ENCODE data around the gene TCEAL8.
A peak's percentile ranks its signal among the peaks of the same experiment; 100 is the strongest.
"Not testable (repeated sequence)": the region's sequence is repeated elsewhere in the genome, so short reads cannot be mapped to it uniquely, and the experiment has no call there.

Gene TCEAL8, protein sequence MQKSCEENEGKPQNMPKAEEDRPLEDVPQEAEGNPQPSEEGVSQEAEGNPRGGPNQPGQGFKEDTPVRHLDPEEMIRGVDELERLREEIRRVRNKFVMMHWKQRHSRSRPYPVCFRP

DNA sequence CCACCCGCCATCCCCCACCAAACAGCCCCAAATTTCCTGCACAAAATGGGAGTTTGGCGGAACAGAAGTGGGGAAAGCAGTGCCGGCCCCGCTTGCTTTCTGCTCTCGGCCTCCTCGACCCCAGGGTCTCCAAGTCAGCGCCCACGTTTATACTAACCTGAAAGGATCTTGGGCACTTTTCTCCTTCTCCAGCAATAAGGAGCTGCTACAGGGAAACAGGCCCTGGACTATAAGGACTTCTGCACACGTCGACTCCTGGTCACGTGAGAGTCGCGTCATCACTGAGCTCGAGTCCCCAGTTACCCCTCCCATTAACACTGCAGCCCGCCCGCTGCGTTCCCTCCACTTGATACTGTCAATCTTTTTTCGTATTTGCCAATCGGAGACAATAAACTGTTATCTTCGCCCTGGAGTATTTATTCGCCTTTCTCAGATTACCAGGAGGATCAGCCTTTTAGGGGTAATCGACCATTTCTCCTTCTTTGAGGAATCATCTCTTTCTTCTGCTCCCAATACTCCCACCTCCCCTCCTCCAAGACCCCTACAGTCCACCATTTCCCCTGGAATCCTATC lies at the start of gene TCEAL8:
Gene TCEAL8 (minus strand): TSS at position 235 of the 573 bp plus-strand sequence. CDS start 1,176 bp downstream, outside the sequence.
- peak; percentile 38 for DNase-seq

DNA sequence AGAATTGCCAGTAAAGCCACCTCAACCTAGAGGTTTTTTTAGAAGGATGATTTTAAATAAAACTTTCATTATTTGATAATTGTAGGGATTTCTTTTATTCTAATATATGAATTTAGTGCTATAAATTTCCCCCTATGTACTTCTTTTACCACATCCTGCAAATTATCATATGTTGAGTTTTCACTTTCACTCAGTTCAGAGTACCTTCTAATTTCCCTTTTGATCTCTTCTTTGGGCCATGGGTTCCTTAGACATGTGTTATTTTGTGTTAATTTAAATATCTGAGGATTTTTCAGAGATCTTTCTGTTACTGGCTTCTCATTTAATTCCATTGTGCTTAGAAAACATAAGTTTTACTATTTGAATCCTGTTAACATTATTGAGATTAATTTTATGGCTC lies 49.8 kb upstream of the TCEAL8 start:
- DNase-seq = no peak

DNA sequence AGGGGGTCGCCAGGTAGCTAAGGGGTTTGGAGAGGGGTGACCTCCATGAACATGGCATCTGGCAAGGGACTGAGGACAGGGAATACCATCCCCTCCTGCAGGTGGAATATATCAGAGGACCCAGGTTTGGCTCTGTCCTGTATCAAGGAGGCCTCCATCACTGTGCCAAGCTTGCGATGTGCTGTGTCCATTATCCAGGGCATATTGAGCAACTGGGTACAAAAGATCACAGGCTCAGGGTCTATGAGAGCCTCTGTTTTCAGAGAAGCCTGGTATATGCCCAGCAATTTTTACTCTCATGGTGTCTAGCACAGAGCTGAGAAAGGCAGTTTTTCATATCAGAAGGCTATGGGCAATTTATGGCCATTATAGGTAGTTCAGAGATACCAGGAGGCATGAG lies 38.2 kb upstream of the TCEAL8 start:
- no peak for DNase-seq

DNA sequence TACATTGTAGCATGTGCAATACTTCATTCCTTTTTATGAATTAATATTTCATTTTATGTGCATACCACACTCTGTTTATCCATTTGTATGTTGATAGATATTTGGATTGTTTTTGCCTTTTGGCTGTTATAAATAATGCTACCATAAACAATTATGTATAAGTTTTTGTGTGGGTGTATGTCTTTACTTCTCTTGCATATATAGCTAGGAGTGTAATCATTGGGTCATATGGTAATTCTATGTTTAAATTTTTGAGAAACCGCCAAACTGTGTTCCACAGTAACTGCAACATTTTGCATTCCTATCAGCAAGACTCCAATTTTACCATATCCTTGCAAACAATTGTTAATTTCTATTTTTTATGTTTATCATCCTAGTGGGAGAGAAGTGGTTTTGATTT lies 24.7 kb upstream of the TCEAL8 start:
- DNase-seq = no peak

DNA sequence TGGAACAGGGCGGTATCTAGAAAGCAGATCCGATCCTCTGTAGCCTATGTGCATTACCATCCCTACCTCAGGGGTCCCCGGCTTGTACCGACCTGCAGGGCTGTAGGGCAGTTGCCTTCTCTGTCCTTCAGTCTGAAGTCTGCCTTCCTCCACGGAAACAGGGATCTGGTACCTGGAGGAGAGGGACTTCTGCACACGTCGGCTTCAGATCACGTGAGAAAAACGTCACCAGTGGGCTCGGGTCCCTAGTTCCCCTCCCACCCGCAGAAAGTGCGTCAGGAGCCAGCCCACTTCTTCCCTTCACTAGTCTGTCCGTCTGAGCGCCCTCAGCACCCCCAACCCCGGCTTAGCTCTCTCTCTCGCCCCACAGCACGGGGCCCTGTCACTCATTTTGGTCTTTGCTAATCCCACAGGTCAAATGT lies 21.6 kb upstream of the TCEAL8 start, which contains the start of gene TCEAL5:
Gene TCEAL5 (minus strand): TSS at position 170 of the 422 bp plus-strand sequence. CDS start 2,187 bp downstream, outside the sequence.
- peak; percentile 28 for DNase-seq

DNA sequence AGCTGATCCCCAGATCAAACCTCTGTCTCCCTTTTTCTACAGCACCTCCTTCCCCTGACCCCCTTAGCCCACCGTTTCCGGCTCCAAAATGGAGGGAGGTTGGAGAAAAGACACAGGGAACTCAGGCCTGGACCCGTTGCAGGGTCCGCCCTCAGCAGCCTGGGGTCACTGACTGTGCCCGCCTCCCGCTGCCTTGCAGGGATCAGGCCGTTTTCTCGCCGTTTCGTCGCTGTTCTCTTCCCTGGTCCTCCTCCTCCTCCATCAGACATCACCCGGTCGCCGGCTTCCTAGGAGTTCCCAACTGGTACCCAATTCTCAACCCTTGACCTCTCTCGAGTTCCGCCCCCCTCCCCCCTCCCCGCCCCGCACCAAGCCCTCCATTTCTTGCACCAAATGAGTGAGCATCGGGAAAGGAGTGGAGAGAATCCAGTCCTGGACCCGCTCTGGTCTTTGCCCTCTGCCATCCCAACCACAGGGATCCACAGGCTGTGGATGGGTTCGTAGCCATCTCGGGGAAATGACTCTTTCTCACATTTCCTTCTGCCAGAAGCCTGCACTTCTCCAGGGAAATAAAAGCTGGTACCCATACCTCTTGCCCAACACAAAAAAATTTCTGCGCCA lies 21.1 kb upstream of the TCEAL8 start:
- no peak for DNase-seq

DNA sequence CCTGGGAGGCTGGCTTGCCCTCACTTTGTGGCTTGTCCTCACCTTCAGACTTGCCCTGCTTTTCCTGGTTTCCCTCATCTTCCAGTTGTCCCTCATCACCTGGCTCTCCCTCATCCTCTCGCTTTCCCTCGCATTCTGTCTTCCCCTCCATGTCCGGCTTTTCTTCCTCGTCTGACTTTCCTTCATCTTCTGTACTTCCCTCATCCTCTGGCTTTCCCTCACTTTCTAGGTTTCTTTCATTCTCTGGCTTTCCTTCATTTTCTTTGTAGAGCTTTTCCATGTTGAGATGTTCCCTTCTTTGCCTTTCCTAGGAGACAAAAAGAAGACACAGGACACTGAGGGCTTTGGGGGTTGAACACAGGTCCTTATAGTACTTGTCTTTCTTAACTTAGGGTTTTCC lies 19.3 kb upstream of the TCEAL8 start:
- no peak for DNase-seq

DNA sequence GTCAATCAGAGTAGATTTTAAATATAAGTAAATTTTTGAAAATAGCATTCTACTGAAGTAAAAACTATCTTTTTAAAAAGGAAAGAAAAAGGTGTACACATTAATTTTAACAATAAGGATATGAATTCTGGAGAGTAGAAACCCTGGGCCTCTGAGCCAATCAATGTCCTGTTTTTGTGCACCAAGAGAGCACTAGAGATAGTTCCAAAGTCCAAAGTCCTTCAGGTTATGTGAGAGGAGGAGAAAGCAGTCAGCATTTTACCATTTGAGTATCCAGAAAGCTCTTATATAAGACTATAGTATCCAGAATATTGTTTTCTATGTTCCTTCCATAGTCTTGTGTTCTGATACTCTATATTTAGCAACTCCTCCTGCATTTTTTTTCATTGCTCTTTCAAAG lies 3.3 kb upstream of the TCEAL8 start:
- DNase-seq = no peak

DNA sequence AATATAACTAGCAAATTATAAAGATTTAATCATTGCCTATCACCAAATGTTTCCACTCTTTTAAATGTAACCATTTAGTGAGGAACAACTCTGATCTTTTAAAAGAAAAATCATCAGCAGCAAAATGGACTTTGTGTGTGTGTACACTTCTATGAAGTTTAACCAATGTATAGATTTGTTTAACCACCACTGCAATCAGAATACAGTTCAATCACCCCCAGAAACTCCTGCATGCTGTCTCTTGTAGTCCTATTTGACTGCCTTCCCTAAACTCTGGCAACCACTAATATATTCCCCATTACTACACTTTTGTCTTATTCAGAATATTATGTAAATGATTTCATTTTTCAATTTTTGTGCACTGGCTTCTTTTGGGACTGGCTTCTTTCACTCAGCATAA lies 1.7 kb upstream of the TCEAL8 start:
- DNase-seq = no peak

DNA sequence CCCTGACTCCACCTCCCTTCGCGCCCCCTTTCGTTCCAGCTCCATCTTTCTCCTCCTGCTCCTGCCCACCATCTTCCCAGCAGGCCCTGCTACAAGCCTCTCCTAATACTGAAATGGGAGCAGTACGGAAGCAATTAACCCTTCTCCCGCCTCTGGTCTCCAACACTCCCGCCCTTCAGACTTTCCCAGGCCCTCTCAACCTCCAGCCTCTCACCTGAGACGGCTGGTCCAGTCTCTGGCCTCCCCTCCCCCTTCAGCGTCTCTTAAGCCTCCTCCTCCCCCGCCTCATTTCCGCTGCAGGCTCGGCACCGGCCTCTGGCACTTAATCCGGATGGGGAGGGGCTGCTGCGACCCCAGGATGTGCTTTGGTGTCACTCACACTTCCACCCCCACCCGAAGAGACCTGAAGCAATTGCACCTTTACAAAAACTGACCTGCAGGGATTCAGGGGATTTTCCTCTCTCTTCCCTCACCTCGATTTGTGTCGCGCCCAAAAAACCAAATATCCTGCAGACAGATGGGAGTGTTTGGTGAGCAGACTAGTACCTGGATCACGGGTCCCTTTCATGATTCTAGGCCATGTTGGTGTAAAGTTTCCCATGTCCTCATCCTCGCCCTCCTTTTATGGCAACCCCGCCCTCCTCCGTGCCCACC lies 657 bp downstream of the TCEAL8 start:
- DNase-seq = no peak

DNA sequence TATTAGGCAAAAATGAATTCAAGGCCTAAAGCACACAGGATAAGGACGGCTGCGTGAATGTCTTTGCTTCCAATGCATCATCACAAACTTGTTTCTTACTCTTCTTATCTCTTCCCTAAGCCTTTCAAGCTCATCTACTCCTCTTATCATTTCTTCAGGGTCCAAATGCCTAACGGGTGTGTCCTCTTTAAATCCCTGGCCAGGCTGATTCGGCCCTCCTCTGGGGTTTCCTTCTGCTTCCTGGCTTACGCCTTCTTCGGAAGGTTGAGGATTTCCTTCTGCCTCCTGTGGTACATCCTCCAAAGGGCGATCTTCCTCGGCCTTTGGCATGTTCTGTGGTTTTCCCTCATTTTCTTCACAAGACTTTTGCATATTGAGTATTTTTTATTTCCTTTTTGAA lies 1.3 kb downstream of the TCEAL8 start:
- no peak for DNase-seq

DNA sequence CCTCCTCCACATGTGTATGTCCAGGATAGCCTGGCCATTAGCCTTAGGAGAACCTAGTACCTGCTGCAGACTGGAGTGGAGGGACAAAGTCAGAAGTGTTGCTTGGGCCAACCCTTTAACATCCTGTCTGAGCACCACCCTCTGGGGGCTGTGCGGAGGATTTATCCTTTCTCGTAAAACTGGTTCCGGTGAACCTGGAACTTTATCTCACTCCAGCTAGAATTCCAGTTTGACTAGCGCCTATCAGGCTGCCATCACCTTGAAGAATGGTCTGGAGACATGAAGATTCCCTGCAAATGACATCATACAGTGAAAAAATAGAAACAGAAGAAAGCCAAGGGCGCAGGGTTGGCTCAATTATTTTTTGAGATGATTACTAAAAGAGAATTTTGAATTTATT lies 4.0 kb downstream of the TCEAL8 start:
- DNase-seq = no peak

DNA sequence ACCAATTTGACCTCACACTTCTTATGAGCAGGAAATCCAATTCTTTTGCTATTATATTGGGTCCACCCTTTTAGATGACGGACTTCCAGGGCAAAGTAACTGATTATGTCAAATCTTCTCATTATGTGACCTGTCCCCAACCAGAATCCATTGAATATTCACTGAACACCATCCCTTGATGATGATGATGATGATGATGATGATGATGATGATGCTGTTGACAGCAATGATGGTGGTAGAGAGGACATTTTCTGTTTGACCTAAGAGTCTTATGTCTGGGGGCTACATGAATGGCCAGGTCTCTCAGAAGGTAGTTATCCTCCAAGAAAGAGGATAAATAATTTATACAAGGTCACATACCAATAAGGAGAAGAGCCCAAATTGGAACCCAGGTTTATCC lies 5.2 kb downstream of the TCEAL8 start:
- DNase-seq = no peak

DNA sequence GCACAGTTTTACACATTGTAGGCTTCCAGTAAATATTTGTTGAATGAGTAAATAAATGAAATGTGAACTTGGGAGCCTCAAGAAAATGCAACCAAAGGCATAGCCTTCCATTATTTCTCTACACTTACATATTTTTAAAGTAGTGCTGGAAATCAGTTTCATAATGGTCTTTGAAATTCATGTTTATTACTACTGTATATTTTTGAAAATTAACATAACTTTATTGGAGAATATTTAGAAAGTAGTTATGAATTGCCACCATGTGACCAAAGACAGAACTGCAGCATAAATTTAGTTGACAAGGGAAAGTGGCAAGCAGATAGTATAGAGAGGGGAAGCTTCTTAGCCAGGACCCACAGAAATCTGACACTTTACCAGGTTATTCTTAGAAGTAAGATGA lies 6.4 kb downstream of the TCEAL8 start:
- DNase-seq = no peak

DNA sequence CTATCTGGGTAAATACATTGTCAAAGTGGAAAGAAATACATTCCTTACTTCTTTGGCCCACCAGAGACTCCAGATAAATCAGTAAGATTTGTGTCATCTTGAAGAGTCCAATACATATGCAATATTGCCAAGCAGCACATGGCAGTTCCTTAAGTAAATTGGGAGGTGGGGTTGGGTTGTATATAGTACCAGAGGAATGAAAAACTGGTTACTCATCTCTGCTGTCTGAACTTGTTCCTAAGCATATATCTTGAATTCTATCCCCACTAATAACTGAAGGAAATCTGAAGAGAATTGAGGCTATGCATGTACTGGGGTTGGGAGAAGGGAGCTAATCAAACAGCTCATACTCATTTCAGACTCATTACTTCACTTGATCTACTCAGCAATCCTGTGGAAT lies 14.8 kb downstream of the TCEAL8 start:
- no peak for DNase-seq

DNA sequence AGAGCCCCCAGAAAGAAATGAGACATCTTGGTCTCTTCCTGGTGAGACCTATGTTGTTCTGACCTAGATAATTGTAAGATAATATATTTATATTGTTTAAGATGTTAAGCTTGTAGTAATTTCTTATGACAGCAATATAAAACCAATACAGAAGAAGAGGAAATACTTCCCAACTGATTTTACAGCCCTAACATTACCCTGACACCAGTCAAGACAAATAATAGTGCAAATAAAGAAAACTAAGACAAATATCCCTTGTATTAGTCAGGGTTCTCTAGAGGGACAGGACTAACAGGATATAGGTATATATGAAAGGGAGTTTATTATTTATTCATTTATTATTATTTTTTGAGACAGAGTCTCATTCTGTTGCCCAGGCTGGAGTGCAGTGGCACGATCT lies 18.7 kb downstream of the TCEAL8 start:
- DNase-seq = no peak

DNA sequence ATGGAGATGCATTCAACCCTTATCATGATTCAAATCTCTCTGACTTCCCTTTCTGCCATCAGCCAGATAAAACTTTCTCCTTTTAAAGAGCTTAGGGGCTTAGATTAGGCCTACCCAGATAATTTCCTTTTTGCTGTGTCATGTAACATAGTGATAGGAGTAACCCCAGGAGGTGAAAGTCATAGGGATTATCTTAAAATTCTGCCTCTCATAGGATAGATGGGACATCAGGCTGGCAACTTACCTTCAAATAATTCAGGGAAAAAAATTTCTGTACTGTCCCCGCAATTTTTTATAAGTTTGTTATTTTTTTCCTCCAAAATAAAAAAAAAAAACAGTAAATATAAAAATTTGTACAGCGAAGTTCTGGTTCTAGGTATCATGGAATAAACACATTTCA lies 19.3 kb downstream of the TCEAL8 start:
- not testable (repeated sequence) for DNase-seq

DNA sequence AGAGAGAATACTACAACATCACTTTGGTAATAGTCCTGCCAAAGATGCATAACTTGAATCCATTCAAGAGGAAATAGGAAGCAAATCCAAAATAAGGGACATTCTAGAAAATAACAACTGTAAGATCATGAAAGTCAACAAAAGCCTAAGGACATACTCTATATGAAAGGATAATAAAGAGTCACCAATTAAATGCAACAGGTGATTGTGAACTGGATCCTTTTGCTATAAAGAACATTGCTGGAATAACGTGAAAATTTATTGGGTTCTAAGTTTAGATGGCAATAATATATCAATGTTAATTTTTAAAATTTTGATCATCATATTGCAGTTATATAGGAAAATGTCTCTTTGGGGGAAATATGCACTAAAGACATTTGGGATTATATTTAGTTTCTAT lies 20.1 kb downstream of the TCEAL8 start:
- DNase-seq = no peak

DNA sequence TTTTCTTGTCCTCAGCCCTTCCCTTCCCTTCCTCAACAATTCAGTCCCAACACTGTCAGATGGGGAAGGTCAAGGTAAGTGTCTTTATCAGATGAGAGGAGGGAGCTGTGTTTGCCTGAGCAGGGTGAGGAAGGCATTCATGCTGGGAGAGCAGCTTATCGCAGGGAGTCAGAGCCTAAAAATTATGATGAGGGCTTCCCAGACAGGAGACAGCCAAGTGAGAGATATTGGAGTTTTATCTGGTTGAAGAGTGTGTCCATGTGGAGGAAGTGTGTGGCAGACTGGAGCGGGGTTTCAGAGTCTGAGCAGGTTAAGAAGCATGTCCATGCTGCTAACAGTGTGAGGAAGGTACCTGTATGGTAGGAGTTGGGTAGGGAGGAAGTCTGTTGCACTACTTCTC lies 21.7 kb downstream of the TCEAL8 start:
- no peak for DNase-seq

DNA sequence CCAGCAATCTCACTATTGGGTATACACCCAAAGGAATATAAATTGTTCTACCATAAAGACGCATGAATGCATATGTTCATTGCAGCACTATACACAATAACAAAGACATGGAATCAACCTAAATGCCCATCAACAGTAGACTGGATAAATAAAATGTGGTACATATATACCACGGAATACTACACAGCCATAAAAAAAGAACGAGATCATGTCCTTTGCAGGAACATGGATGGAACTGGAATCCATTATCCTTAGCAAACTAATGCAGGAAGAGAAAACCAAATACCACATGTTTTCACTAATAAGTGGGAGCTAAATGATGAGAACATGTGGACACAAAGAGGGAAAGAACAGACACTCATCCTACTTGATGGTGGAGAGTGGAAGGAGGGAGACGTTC lies 29.0 kb downstream of the TCEAL8 start:
- DNase-seq = not testable (repeated sequence)

DNA sequence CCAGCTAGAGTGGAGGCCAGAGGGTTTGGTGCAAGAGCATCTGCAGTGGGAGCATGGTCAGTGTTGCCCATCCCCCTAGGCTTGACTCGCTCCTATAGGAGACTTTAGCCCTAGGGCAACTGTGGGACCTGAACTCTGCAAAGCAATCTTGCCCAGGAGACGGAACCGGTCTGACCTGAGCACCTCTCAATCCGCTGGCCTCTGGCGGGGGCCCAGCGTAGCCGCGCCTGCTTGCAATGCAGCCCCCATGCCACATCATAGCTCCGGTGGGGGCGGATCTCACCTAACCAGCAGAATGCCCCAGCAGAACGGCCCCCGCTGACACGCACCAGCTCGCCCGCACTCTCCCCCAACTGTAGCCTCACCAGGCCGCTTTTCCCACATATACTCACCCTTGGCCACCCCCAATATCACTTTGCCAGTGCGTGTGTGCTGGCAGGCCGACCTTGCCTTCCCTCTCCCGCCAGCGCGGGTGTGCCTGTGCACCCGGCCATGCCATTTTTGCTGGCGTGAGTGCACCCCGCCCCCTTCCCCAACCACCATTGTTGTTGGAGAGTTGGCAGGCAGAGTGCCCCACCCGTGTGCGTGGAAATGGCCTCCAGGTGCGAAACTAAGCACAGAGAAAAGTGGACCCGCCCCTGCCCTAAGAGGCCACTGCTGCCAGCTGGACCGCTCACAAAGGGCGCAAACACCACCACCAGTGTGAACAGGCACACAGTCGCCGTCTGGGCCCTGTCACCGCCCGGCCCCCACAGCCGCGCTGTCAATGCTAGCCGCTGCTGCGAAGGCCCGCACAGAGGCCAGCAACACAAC lies 34.2 kb downstream of the TCEAL8 start:
- no peak for DNase-seq

DNA sequence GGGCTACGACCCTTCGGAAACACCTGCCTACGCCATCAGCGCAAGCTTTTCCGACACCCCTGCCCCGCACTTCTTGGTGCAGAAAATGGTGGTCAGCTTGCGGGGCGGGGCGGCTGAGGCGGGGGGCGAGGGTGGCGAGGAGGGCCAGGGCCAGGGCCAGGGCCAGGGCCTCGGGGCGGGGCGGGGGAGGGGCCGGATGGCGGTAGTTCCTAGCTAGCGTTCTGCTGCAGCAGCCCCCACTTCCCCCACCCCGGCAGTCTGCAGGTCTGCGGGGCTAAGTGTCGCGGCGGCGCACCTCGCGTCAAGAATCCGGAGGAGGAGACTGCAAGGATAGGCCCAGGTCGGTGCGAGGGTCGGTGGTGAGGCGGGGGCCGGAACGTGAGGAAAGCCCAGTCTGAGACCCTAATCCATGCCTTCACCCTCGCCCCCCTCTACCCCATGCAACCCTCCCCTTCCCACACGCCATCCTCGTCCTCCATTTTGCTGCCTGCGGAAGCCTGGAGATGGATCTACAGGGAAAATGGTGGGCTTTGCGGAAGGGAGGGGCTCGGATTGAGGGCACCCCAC lies 39.4 kb downstream of the TCEAL8 start:
- DNase-seq = peak; percentile 19

DNA sequence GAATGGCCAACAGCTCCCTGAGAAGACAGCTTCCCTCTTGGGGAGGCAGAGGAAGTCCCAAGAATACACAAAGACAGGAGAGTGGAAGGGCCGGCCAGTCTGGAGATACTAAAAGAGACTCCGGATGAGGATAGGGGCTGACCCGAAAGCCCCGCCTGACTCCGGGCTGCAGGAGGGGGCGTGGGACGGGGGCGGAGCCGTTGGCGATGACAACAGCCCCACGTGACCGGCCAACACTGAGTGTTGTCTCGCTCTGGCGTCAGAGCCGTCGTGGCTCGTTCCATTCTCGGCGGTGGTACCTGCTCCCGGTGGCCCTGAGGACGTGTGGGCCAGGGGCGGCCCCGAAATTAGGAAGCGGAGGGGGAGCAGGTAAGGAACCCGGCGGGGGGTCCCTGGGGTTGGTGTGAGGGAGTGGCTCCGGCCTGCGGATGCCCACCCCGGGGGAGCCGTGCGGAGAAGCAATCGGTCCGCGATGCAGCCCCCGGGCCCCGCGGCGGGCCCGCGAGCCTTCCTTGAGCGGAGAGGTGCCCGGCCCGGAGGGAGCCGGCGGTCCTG lies 40.0 kb downstream of the TCEAL8 start, which contains the start of gene BEX4:
Gene BEX4 (plus strand): TSS at position 239 of the 555 bp plus-strand sequence. CDS start 1,046 bp downstream, outside the sequence.
- DNase-seq = peak; percentile 42

All from NCI-H526 treated with DMSO at 0.1 percent for 48 hours (cell line).